NCI-H1436 treated with DMSO at 0.1 percent for 48 hours (cell line): Measurements from ENCODE around the gene GSTCD.
"Not testable (repeated sequence)": the region's sequence is repeated elsewhere in the genome, so short reads cannot be mapped to it uniquely, and the experiment has no call there.

Source experiments
- DNase-seq: peaks from one replicate; lab custom pipeline; 2025; lab: John Stamatoyannopoulos, UW

The GSTCD gene

DNA sequence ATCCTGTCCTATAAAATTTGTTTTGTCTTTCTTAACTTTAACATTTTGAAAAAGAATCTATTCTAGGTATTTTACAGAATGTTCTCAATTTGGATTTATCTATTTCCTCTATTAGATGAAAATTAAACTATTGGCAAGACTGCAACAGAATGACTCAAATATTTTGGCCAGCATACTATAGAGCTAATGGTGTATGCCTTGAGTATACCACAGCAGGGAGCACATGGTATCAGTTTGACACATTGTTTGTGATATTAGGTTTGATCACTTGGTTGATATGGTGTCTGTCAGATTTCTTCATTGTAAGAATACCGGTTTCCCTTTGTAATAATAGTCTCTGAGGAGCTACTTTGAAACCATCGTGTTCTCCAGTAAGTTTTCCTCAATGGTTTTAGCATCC is 98.9 kb downstream of the GSTCD start:
- DNase-seq, result no peak

DNA sequence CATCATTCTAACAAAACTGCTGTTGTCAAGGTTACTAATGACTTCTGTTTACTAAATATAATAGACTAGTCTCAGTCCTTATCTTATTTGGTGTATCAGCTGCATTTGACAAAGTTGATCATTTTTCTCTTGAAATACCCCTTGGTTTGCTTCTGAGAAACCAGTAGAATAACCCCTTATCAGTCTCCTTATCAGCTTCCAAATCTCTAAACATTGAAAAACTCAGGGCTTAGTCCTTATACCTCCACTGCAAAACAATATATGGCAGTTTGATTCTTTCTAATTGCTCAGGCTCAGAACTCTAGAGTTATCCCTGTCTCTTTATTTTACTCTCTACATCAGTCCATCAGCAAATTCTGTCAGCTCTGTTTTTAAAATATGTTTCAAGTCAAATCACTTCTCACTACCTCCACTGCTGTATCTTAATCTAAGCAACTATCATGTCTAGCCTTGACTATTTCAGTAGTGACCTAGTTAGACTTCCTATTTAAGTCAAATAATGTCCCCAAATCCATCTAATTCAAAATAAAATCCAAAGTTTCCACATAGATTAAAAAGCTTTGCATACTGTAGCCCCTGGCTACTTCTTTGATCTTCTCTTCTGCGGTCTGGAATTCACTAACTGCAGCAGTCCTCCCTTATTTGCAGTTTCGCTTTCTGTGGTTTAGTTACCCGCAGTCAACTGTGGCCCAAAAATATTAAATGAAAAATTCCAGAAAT is 99.6 kb downstream of the GSTCD start:
- no peak for DNase-seq

- DNase-seq, result no peak
Observed at GRCh38 chr4:105808750-105809041, 100.1 kb downstream of the GSTCD start.

DNA sequence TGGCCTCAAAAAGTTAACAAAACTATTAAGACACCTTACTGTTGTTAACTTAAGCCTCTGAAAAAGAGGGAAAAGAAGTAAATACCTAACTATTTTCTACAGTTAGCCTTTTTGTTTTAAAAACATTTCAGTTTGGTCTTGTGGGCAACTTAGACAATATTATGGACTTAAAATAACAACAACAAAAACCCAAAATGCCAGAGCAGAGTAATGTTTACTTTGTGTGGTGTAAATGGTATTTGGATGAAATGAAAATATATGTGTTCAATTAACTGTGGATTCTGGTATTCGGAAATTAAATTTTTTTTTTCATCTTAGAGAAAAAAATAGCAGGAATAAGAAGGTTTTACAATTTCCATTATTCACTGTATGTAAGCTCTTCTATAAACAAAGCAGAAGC is 107.1 kb downstream of the GSTCD start:
- DNase-seq, result no peak

- DNase-seq, result no peak
Observed at GRCh38 chr4:105822061-105822460, 113.5 kb downstream of the GSTCD start.

GRCh38 chr4:105828074-105828473 is 119.5 kb downstream of the GSTCD start:
- DNase-seq, result no peak

GRCh38 chr4:105831189-105831588 is 122.6 kb downstream of the GSTCD start:
- DNase-seq, result no peak

DNA sequence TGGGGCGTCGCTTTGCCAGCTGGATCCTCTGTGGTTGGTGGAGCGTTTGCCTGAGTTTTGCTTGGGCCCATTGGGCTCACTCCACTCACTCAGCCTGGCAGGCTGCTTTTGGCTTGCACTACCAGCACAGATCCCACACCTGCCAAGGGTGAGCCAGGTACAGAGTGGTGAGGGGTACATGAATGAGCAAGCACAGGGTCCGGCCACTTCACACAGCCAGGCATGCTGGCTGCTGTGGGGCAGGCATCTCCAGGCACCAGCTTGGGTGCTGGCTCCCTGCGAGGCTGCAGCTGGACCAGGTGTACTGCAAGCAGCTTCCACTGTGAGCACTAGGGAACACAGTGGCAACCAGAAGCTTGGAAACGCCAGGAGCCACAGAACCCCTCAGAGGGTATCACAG is 126.6 kb downstream of the GSTCD start:
- DNase-seq, result no peak

DNA sequence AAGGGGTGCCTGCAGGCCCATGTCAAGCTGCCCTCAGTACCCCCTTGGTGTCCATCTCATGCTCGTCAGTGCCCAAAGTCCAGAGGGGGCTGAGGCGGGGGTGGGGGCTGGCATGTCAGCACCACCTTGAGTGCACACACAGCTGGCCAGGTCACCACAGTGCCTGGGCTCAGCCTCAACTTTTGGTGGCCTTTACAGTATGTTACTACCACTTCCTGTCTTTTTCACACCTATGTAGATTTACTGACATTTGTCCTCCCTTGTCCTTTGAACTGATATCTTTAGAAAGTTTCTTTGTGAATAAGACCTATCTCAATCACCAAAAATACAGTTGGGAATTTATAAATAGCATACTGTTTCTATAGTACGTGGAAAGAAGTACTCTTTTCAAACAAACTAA is 128.0 kb downstream of the GSTCD start:
- no peak for DNase-seq

DNA sequence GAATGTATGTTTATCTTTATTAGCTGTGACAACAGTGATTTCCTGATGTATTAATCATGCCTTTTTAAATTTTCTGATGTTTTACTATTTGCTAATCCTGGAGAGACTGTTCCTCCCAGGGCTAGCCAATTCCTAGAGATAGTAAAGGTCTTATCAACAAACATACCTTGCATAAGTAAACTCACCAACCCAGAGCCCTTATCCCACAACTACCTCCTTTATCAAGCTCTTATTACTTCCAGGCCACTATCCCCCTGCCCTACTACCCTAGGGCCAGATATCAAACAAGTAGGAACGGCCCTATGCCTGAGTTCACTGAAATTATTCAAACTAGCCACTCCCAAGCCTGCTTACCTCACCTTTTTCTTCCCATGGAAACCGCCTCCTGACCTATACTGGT is 128.5 kb downstream of the GSTCD start:
- no peak for DNase-seq

DNA sequence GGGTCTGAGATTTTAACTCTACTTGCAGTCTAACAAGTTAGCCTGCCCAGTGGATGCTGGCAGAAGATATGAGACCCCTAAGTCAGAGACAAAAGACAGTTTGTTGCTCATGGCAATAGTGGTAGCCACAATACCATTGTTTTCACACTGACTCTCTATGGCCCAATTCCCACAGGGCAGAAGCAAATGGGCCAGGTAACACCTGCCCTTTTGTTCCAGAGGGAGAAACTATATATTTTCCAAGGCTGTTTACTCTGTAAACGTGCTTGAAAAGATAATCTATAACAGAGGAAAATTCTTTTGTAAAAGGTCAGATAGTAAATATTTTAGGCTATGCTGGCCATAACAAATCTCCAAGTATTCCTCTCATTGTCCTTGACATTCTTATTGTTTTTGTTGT is 129.5 kb downstream of the GSTCD start:
- DNase-seq, result no peak

DNA sequence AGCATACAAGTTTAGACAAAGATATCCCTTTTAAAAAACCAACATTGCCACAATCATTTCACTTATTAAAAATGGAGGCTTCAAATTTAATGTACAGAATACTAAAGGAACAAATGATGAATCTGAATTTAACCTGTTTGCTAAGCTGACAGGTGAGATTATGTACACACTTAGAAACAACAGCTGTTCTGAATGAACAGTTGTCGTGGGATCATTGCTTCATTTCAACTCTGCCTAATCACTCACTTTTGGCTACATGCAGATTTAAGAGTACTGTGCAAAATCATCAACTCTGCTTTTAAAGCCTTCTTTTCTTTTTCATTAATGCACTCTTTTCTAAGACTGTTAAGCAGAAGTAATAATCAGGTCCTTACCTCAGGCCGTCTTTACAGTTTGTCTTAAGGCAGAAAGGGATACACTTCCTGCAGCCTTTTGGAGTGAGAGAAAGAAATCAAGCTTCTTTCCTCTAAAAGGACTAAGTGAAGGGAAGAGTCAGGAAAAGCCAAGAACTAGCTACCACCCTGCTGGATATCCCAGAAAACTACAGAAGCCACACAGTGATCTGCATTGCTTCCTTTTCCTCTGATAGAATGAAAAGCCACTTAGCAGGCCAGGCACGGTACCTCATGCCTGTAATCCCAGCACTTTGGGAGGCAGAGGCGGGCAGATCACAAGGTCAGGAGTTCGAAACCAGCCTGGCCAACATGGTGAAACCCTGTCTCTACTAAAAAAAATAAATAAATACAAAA is 132.0 kb downstream of the GSTCD start:
- peak; percentile 9 for DNase-seq

DNA sequence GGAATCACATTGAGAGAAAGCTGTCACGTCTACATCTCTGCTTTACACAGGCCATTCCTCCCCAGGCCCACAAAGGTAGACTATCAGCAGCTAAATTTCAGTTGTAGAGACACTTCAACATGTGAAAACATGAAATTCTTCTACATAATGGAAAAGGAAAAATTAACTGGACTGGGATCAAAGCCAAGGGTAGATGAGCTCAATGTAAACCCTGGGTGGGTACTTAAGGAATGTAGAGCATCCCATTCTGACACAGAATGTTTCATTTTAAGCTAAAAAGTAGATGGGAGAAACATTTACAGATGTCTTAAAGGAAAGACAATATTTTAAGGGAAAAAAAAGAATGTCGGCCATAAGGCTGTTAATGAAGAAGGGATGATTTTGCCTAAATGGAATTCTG is 135.4 kb downstream of the GSTCD start:
- no peak for DNase-seq

GRCh38 chr4:105845559-105845958 is 137.0 kb downstream of the GSTCD start:
- DNase-seq, result no peak

DNA sequence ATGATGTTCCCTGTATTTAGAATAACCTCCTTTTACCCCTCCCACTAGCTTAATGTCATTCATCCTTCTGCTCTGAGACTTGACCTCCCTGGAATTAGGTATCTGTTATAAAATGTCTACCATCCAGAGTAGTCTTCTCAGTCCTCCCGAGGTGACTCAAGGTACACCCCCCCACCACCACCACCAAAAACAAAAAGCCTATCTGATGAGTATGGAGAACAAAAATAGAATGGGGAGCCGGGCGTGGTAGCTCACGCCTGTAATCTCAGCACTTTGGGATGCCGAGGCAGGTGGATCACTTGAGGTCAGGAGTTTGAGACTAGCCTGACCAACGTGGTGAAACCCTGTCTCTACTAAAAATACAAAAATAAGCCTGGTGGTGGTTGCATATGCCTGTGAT is 139.8 kb downstream of the GSTCD start:
- DNase-seq, result not testable (repeated sequence)

GRCh38 chr4:105851196-105851595 is 142.6 kb downstream of the GSTCD start:
- DNase-seq, result no peak

- not testable (repeated sequence) for DNase-seq
Observed at GRCh38 chr4:105852230-105852629, 143.6 kb downstream of the GSTCD start.

- no peak for DNase-seq
Observed at GRCh38 chr4:105858466-105859040, 150.0 kb downstream of the GSTCD start.

GRCh38 chr4:105859233-105859632 is 150.6 kb downstream of the GSTCD start:
- DNase-seq, result no peak

DNA sequence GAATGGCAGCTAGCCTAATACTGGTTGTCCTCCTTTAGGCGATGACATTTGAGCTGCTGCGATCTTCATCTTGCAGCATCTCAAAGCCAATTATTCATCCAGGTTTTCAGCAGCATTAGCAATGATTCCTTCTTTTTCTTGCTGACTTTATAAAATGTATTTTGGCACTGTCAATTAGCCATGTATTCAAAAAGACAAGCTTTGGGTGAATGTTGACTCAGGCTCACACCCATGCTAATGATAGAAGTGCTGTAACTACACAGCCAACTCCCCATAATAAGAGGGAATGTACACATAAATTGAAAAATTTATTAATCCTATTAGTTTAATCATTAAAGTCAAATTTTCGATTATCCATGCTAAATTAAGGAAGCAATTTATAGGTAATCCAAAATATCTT is 162.4 kb downstream of the GSTCD start:
- DNase-seq, result no peak

DNA sequence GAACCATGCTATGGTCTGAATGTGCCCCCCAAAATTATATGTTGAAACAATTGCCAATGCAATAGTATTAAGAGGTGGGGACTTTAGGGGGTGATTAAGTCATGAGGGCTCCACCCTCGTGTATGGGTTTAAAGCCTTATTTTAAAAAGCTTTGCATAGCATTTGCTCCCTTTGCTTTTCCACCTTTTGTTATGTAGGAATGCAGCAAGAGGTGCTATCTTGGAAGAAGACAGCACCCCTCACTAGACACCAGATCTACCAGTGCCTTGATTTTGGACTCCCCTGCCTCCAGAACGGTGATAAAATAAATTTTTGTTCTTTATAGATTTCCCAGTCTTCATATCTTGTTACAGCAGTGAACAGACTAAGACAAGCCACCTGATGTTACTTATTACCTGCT is 163.4 kb downstream of the GSTCD start:
- no peak for DNase-seq

DNA sequence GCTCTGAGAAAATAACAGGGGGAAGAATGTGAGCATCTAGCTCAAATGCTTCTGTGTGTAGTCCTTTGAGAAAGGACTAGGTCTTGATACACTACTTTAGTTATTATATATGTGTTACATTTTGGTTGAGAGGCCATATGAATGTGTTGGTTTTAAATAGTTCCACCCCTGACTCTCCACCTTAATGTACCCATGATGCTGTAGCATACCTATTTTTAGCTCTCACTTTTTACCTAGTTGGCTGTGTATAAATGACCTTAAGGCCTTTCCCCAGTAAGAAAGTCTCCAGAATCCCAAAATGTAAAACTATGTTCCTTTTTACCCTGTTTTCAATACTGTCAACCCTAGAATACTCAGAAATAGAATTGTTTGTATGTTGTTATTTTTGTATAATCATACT is 166.6 kb downstream of the GSTCD start:
- DNase-seq, result no peak

- no peak for DNase-seq
Observed at GRCh38 chr4:105878668-105879067, 170.1 kb downstream of the GSTCD start.

DNA sequence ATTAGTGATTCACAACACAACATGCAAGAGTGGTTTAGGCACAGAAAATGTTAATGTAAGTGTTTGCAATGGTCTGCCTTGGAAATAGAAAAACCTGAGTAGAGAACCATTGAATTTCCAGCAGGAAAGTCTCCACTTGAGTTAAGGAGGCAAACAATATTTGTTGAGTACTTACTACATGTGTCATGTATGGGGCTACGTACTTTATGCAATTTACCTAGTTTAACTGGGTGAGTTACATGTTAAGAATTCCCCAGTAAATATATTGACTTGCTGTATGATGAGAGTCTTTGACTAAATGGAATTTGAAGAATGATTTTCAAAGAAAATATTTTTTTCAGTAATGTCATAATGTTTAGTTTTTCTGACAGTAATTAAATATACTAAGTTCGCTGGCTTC is 178.9 kb downstream of the GSTCD start:
- DNase-seq, result no peak
